Activated CD4-positive, alpha-beta T cell treated with anti-CD3 and anti-CD28 coated beads, Interleukin-2, amount 50 U/mL, for 48 hours (primary cell): ENCODE measurements around the gene KRT85.
"Not testable (repeated sequence)": the region's sequence is repeated elsewhere in the genome, so short reads cannot be mapped to it uniquely, and the experiment has no call there.

Experiments
- DNase-seq, 2 experiments: peaks; one replicate each; pipeline ENCODE4 v3.0.0-alpha.2; 2020

The KRT85 gene

GRCh38 chr12:52347551-52348510 lies 19.4 kb downstream of the KRT85 start:
- DNase-seq, result no peak

- DNase-seq, result no peak
These were observed 20.3 kb downstream of the KRT85 start for GRCh38 chr12:52347016-52347415.

- no peak for DNase-seq
These were observed 20.7 kb downstream of the KRT85 start for GRCh38 chr12:52346593-52346992.

- DNase-seq, result not testable (repeated sequence)
These were observed 22.2 kb downstream of the KRT85 start for GRCh38 chr12:52345041-52345440.

DNA sequence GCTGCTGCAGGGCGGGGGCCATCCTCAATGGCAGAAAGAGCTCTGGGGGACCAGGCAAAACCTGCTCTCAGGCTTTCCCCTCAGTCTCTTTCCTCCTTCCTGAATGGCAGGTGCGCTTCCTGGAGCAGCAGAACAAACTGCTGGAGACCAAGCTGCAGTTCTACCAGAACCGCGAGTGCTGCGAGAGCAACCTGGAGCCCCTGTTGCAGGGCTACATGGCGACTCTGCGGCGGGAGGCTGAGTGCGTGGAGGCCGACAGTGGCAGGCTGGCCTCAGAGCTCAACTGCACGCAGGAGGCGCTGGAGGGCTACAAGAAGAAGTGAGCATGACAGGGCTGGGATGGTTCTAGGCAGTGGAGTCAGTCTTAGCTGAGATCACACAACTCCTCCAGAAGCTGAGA lies 23.2 kb downstream of the KRT85 start:
- DNase-seq, result no peak

GRCh38 chr12:52343550-52343949 lies 23.7 kb downstream of the KRT85 start:
- no peak for DNase-seq

- no peak for DNase-seq
These were observed 24.3 kb downstream of the KRT85 start for GRCh38 chr12:52342781-52343490.

GRCh38 chr12:52341066-52341580 lies 26.2 kb downstream of the KRT85 start:
- DNase-seq, result no peak

GRCh38 chr12:52338241-52338960 lies 28.9 kb downstream of the KRT85 start:
- no peak for DNase-seq

DNA sequence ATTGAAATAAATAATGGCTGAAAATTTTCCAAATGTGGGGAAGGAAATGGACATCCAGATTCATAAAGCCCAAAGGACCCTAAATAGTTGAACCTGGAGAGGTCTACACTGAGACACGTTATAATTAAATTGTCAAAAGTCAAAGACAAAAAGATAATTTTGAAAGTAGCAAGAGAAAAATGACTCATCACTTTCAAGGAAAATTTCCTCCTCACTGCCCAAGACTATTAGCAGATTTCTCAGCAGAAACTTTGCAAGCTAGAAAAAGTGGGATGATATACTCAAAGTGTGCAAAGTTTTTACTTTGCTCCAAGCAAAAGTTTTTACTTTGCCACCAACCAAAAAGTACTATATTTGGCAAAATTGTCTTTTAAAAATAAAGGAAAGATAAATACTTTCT lies 30.2 kb downstream of the KRT85 start:
- no peak for DNase-seq

- no peak for DNase-seq
These were observed 30.6 kb downstream of the KRT85 start for GRCh38 chr12:52336641-52337040.

DNA sequence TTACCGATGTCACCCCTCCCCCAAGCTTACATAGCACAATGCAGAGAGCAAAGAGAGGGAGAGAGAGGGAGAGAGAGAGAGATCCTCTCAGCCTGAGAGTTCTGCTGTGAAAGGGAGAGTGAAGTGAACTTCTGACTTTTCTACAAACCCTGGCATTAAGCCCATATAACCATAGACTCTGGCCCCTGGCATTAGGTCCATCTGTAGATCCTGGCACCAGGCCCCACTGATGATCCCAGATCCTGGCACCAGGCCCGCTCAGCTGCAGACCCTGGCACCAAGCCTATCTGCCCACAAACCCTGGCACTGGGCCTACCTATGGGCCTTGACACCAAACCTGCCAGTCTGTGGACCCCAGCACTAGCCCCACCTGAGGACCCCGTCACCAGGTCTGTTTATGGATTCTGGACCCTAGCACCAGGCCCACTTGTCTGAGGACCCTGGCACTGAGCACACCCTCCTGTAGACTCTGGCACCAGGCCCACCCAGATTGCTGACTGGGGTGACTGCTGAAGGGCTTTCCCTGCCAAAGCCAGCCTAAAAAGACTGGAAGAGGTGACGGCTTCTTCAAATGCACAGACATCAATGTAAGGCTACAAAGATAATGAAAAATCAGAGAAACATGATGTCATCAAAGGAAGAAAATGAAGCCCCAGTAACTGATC lies 31.6 kb downstream of the KRT85 start:
- no peak for DNase-seq

DNA sequence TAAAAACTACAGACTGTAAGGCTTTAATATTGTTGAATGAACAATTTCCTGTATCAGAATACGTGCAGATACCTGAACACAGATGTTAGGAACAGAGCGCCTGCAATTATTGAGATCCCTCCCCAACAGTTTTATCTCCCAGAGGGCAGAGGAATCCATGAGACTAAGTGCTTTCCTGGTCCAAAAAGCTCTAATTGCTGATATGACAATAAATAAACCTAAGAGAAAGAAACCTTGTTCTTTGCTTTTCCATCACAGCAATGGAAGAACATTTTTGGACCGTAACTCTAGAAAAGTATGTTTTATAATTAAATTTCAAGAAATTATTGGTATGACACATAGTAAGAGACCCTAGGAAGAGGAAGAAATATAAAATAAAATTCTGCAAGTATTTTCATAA lies 33.1 kb downstream of the KRT85 start:
- DNase-seq, result no peak

GRCh38 chr12:52333321-52333720 lies 34.0 kb downstream of the KRT85 start:
- no peak for DNase-seq

DNA sequence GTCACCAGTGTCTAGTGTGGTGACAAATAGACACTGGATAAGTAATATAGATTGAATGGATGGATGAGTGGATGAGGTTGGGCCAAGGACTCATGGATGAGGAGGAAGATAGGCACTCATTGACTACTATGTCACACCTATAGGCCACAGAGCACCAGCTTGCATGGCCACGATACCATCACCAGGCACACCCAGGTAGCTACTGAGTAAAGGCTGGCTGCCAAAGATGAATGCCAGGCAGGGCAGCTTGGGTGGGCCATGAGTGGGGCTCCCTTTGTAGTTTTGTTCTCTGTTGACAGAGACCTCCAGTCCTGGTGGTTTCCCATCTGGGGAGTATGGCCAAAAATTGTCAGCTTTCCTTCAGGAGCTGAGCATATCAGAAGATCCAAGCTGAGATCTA lies 34.9 kb downstream of the KRT85 start:
- DNase-seq, result no peak

- DNase-seq, result no peak
These were observed 35.4 kb downstream of the KRT85 start for GRCh38 chr12:52331833-52332232.

DNA sequence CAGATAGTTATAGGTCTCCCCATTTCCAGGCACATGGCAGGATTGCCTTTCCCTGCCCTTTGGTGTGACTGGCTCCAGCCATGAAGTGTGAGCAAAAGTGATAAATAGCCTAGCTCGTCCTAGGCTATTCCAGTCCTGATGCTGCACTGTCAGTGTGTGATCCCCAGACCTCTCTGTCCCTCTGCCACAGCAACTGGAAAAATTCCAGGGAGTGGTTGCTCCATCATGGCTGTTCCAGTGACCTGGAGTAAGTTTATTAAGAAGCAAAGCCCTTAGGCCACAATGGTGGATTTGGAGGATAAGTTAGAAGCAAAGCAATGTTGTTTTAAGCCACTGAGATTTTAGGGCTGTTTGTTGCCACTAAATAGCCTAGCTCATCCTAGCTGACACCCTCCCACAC lies 36.2 kb downstream of the KRT85 start:
- DNase-seq, result no peak

- no peak for DNase-seq
These were observed 39.3 kb downstream of the KRT85 start for GRCh38 chr12:52327830-52328500.

GRCh38 chr12:52327052-52327829 lies 40.0 kb downstream of the KRT85 start:
- DNase-seq, result peak; percentile 76 to 84

GRCh38 chr12:52324153-52324444 lies 43.2 kb downstream of the KRT85 start:
- no peak for DNase-seq

DNA sequence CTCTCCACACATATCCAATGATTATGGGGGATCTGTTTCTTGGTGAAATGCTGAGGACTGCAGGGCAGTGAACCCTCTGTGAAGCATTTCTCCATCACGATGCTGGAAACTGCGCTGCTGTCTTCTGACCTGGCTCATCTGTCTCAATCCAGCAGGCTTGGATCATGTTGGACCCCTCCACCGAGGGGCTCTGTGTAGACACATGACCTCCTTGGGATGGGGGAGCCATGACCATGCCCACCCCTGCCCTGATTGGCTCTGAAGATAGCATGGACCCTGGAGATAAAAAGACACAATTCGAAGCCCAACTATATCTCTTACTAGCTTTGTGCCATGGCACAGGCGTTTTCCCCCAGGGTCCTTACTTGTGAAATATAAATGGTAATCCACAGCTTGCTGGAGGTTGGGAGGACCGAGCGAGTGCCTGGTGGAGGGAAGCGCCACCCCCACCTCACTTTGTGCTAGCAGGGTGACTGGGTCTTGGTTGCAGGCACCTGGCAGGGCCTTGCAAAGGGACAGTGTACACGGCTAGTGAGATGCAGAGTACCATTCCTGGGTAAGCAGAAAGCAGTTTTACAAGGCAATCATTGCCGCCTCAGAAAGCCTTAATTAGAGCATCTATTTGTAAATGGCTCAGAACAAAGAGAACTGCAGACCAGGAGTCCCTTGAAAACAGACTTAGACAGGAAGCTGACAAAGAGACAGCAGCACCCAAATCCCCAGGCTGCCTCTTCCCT lies 43.7 kb downstream of the KRT85 start:
- no peak for DNase-seq
